Ovary (tissue), 9 donors: ENCODE results near the gene ALCAM. TPM values are rescaled to one million over a fixed set of nuclear protein-coding genes. Genes with fewer than 3 reads are reported as not detected.

Experiments
- DNase-seq, 5 donors: peaks; one replicate each; pipeline ENCODE4 v3.0.0-alpha.2; 2019 to 2020
- H3K27ac ChIP-seq, 2 donors: fragments of 200-600 bp; one replicate each; pipeline versions ENCODE4 v1.5.1 to v1.8.0; 2019 to 2022
- H3K27me3 ChIP-seq: fragments of 200-600 bp; one replicate; pipeline ENCODE4 v1.8.0; 2022
- H3K36me3 ChIP-seq: fragments of 200-600 bp; sonication (generic); one replicate; pipeline ENCODE4 v1.5.1; 2019
- H3K4me1 ChIP-seq: one replicate; pipeline ENCODE4 v1.8.1; 2013; ENCODE audit warnings: mild to moderate bottlenecking, moderate library complexity; ENCODE audit not compliant: insufficient read depth
- H3K4me3 ChIP-seq: fragments of 200-600 bp; sonication (generic); one replicate; pipeline ENCODE4 v1.5.1; 2017
- H3K9me3 ChIP-seq, 2 donors: fragments of 200-600 bp in 1 of 2; sonication (generic) in 1 of 2; one replicate each; pipeline versions ENCODE4 v1.5.1 to v1.8.1; 2013 to 2019; ENCODE audit warnings: mild to moderate bottlenecking in 1 of 2, moderate library complexity in 1 of 2
- EP300 ChIP-seq: sonication (generic); formaldehyde crosslinking; IDR thresholded peaks from one replicate; pipeline ENCODE4 v1.6.1; 2017; ENCODE audit warnings: antibody characterized with exemption
- POLR2A ChIP-seq: fragments of 450-650 bp; IDR thresholded peaks from one replicate; pipeline ENCODE4 v1.6.1; 2017; ENCODE audit warnings: antibody characterized with exemption, mild to moderate bottlenecking, moderate library complexity
- WGBS, 3 donors: extraction: QIAGEN DNeasy Blood & Tissue Kit in 1 of 3; methylation state at CpG; one replicate each; pipeline versions ENCODE4 v1.1.5 to v1.1.7; 2013 to 2017; 5-methylcytosine and 5-hydroxymethylcytosine counted together
- intact Hi-C, 4 donors: fragments of 100-400 bp; cut with DNase I; formaldehyde crosslinking; loops; one replicate each; pipeline versions ENCODE4 v1.11.0 to v1.15.1; 2022 to 2023
- polyA plus RNA-seq, 2 donors: library from polyadenylated mRNA; stranded (reverse); fragments of 200-250 nt in 1 of 2; fragments of 350-450 nt in 1 of 2; fragmentation: Illumina TruSeq in 1 of 2; extraction: RNeasy Lipid Tissue Mini Kit (QIAGEN cat#74804) in 1 of 2; gene quantifications; one replicate each; pipeline ENCODE4 v1.2.3, GENCODE V29; 2013 to 2014
- total RNA-seq, 7 donors: library from RNA; depleted of rRNA in 2 of 7; stranded (reverse); fragments of >200 nt in 2 of 7; fragmentation: NEBNext Ultra II Directional in 3 of 7; extraction: Animal tissue kit (Norgen Biotek cat#: 25700) in 3 of 7; gene quantifications; one replicate each; pipeline versions ENCODE4 v1.1.0 to v1.2.4, GENCODE V29; 2016 to 2023
- TF ChIP-seq, protein P1 (sequence below), 3 donors: fragments of 450-650 bp in 2 of 3; fragments of 200-600 bp in 1 of 3; IDR thresholded peaks; one replicate each; pipeline versions ENCODE4 v1.5.1 to v1.8.0; 2016 to 2022; ENCODE audit warnings: antibody characterized with exemption in 3 of 3, mild to moderate bottlenecking in 1 of 3
- donor health status: DM: no; HTN: no; CAD: no; lungs with moderate emphysema.
- donor health status: DM: no; HTN: no; CAD: no.
- donor health status: Bipolar disorder and iron deficiency.
- donor health status: DM: yes; HTN: yes; CAD: no.
- donor health status: DM: no; HTN: no; CAD: no.
- donor health status: DM: yes; HTN: yes; CAD: no.

ALCAM gene
- total and polyA plus RNA-seq, 9 donors, result 25.0 to 279 (median 52.1) TPM

- H3K27me3 ChIP-seq, result no peaks in the 10 kb centered on the region
- TF ChIP-seq, protein P1, sequence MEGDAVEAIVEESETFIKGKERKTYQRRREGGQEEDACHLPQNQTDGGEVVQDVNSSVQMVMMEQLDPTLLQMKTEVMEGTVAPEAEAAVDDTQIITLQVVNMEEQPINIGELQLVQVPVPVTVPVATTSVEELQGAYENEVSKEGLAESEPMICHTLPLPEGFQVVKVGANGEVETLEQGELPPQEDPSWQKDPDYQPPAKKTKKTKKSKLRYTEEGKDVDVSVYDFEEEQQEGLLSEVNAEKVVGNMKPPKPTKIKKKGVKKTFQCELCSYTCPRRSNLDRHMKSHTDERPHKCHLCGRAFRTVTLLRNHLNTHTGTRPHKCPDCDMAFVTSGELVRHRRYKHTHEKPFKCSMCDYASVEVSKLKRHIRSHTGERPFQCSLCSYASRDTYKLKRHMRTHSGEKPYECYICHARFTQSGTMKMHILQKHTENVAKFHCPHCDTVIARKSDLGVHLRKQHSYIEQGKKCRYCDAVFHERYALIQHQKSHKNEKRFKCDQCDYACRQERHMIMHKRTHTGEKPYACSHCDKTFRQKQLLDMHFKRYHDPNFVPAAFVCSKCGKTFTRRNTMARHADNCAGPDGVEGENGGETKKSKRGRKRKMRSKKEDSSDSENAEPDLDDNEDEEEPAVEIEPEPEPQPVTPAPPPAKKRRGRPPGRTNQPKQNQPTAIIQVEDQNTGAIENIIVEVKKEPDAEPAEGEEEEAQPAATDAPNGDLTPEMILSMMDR (IDR thresholded peaks at IDR 0.05), result no peak
- intact Hi-C loops, result no loop called here
These were observed 247.8 kb downstream of the ALCAM start for GRCh38 chr3:105614288-105615030.

GRCh38 chr3:105615814-105616213 is 249.1 kb downstream of the ALCAM start:
- WGBS, 3 donors, result 88 to 93% (median 92%) methylated on average over 3 of the region's 3 CpGs
- H3K27me3 ChIP-seq, result no peaks in the 10 kb centered on the region
- TF ChIP-seq, protein P1 (IDR thresholded peaks at IDR 0.05), result no peak
- no peak for TF ChIP-seq POLR2A
- TF ChIP-seq EP300, result no peak
- DNase-seq, result no peak
- no peaks in the 10 kb centered on the region for H3K4me1 ChIP-seq
- H3K27ac ChIP-seq, result no peak overlapping the region
- H3K36me3 ChIP-seq, result no peaks in the 10 kb centered on the region
- H3K9me3 ChIP-seq, result no peaks in the 10 kb centered on the region
- intact Hi-C loops, result no loop called here
- H3K4me3 ChIP-seq, result no peak overlapping the region

More at GRCh38 chr3:105614288-105615030, 247.8 kb downstream of the ALCAM start:
- Histone ChIP-seq H3K27ac (no peak overlapping the region), H3K4me3 (no peak overlapping the region), H3K36me3 (no peaks in the 10 kb centered on the region), H3K4me1 (no peaks in the 10 kb centered on the region), H3K9me3 (no peaks in the 10 kb centered on the region)
- DNase-seq, result no peak

DNA sequence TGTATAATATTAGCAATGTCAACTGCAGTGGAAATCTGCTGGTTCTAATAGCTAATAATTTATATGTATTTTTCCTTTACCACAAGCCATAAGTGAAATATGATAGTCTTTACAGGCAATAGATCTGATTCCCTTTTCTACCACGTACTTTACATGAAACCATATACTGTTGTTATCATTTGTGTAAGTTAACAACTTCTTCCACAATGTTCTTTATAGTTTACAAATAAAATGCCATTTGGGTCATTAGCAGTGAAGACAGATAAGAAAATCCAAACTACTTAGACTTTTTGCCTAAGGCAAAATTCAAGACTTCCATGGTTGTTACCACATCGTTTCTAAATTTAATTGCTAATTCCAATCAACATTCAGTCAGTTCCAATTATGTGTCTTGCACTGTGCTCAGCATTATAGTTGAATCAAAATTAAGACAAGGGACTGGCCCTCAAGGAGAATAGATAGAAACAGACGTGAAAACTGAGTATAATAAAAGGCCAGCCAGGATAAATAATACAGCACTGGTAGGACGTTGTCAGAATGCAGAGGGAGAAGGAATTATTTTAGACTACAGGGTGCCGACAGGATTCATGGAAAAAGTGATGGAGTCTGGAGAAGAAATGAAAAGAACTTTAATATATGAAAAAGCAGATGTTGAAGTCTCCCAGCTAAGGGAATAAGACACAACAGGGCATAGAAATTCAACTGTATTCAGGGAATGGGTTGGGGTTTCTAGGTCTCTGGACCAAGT is 249.8 kb downstream of the ALCAM start:
- no peaks in the 10 kb centered on the region for H3K27me3 ChIP-seq
- intact Hi-C loops, result no loop called here
- WGBS, 3 donors, result 50 to 56% (median 51%) methylated on average over 5 of the region's 5 CpGs
- no peak for DNase-seq
- TF ChIP-seq, protein P1 (IDR thresholded peaks at IDR 0.05), result no peak
- TF ChIP-seq EP300 (no peak), POLR2A (no peak)
- H3K4me1 ChIP-seq, result no peaks in the 10 kb centered on the region
- no peaks in the 10 kb centered on the region for H3K36me3 ChIP-seq
- no peak overlapping the region for H3K4me3 ChIP-seq
- no peaks in the 10 kb centered on the region for H3K9me3 ChIP-seq
- H3K27ac ChIP-seq, result no peak overlapping the region

DNA sequence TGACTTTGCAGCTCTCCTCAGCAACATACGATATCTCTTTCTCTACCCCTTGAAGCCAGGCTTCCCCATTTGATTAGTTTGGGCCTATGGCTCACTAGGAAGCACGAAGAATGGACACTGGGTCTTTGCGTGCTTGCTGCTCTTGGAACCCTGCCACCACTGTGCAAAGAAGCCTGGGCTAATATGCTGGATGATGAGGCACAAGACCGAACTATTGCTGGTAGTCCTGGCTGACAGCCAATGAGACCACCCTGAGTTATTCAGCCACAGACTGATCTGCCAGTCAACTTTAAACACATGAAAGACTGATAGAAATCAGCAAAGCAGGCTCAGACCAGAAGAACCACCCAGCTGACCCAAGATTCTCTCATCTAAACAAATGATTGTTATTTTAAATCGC is 251.8 kb downstream of the ALCAM start:
- Histone ChIP-seq H3K36me3 (no peaks in the 10 kb centered on the region), H3K27ac (no peak overlapping the region), H3K27me3 (no peaks in the 10 kb centered on the region), H3K4me3 (no peak overlapping the region), H3K9me3 (no peaks in the 10 kb centered on the region), H3K4me1 (no peaks in the 10 kb centered on the region)
- no peak for DNase-seq
- 90 to 91% (median 90%) methylated on average over 5 of the region's 5 CpGs for WGBS, 3 donors
- TF ChIP-seq EP300, result no peak
- TF ChIP-seq POLR2A, result no peak
- TF ChIP-seq, protein P1 (IDR thresholded peaks at IDR 0.05), result no peak
- intact Hi-C loops, result no loop called here
